ENCODE results near the gene ROR2.

DNA sequence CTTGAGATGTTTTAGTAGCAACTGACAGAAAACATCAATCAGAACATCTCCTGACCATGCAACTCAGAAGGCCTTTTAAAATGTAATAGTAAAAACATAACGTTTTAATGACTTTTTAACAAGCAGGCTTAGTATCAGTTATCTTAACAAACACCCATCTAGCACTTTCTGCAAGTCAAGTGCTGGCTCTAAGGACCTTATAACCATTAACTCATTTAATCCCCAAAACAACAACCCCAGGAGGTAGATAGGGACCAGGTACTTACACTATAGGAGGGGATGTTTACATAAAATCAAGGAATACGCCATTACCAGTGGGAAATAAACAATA lies 41.8 kb downstream of the ROR2 start:
- TF ChIP-seq, protein P1, sequence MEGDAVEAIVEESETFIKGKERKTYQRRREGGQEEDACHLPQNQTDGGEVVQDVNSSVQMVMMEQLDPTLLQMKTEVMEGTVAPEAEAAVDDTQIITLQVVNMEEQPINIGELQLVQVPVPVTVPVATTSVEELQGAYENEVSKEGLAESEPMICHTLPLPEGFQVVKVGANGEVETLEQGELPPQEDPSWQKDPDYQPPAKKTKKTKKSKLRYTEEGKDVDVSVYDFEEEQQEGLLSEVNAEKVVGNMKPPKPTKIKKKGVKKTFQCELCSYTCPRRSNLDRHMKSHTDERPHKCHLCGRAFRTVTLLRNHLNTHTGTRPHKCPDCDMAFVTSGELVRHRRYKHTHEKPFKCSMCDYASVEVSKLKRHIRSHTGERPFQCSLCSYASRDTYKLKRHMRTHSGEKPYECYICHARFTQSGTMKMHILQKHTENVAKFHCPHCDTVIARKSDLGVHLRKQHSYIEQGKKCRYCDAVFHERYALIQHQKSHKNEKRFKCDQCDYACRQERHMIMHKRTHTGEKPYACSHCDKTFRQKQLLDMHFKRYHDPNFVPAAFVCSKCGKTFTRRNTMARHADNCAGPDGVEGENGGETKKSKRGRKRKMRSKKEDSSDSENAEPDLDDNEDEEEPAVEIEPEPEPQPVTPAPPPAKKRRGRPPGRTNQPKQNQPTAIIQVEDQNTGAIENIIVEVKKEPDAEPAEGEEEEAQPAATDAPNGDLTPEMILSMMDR (IDR thresholded peaks at IDR 0.05; ENCODE audit: low read depth, low read length, missing input control): no peak
- TF ChIP-seq RAD21 (IDR thresholded peaks at IDR 0.05): no peak

Measured in liver (tissue), 3 donors.